Measurements from ENCODE around the gene PEF1.

DNA sequence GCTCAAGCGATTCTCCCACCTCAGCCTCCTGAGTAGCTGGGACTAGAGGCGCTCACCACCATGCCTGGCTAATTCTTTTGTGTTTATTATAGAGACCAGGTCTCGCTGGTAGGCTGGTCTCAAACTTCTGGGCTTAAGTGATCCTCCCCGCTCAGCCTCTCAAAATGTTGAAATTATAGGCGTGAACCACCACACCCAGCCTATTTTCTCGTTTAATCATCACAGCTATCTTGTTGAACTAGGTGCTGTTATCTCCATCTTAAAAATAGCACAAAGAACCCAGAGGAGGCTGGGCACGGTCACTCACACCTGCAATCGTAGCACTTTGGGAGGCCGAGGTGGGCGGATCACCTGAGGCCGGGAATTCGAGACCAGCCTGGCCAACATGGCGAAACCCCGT is 31.1 kb upstream of the PEF1 start:
- TF ChIP-seq, protein P1, sequence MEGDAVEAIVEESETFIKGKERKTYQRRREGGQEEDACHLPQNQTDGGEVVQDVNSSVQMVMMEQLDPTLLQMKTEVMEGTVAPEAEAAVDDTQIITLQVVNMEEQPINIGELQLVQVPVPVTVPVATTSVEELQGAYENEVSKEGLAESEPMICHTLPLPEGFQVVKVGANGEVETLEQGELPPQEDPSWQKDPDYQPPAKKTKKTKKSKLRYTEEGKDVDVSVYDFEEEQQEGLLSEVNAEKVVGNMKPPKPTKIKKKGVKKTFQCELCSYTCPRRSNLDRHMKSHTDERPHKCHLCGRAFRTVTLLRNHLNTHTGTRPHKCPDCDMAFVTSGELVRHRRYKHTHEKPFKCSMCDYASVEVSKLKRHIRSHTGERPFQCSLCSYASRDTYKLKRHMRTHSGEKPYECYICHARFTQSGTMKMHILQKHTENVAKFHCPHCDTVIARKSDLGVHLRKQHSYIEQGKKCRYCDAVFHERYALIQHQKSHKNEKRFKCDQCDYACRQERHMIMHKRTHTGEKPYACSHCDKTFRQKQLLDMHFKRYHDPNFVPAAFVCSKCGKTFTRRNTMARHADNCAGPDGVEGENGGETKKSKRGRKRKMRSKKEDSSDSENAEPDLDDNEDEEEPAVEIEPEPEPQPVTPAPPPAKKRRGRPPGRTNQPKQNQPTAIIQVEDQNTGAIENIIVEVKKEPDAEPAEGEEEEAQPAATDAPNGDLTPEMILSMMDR (IDR thresholded peaks at IDR 0.05; ENCODE audit: low read length) = no peak
- TF ChIP-seq EZH2 (optimal IDR thresholded peaks at IDR 0.05; ENCODE audit: low read depth, low read length) = no peak
